ENCODE measurements around the gene NONO. TPM values are rescaled to one million over a fixed set of nuclear protein-coding genes. Genes with fewer than 3 reads are reported as not detected.
"Not testable (repeated sequence)": the region's sequence is repeated elsewhere in the genome, so short reads cannot be mapped to it uniquely, and the experiment has no call there.

Gene NONO
- polyA plus RNA-seq, 1 donor (not counting 4 experiments of a cell fraction or from before 2014, with no cell fraction given) = 352 TPM

DNA sequence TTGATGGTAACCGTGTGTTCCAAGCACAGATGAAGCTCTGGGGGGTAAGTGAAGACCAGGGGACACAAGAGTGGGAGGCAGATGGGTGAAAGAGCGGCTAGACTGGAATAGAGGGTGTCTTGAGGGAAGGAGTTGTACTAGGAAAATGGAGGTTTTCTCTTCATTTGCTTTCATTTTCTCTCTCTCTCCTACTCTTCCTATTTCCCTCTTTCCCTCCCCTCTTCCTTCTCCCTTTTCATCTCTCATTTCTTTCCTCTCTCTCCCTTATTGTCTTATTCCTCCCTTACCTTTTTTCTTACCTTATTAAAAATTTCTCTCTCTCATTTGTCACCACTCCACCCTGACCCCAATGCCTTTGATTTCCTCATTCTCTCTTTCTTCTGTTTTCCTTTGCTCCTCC, 21.1 kb downstream of the NONO start:
- Histone ChIP-seq H3K27ac (ENCODE audit: control insufficient read depth, insufficient read depth, low read length) (no peak overlapping the region), H3K4me1 (ENCODE audit: control insufficient read depth, extremely low read depth, insufficient read depth, low read length) (peaks cover 2% of the 10 kb centered on the region), H3K9ac (ENCODE audit: control insufficient read depth, extremely low read depth, insufficient read depth, low read length) (no peak overlapping the region), H3K79me2 (ENCODE audit: control insufficient read depth, insufficient read depth, low read length) (no peaks in the 10 kb centered on the region), H3K36me3 (ENCODE audit: control insufficient read depth in 2 of 2, extremely low read depth in 1 of 2, insufficient read depth in 2 of 2, low read length in 2 of 2) (no peaks in the 10 kb centered on the region), H3K27me3 (ENCODE audit: control insufficient read depth, extremely low read depth, insufficient read depth, low read length) (no peaks in the 10 kb centered on the region), H3K9me3 (ENCODE audit: control insufficient read depth, low read depth, low read length) (no peaks in the 10 kb centered on the region), H2AFZ (ENCODE audit: control insufficient read depth, low read length) (no peak overlapping the region), H3K9me1 (ENCODE audit: control insufficient read depth, extremely low read depth, insufficient read depth, low read length) (no peaks in the 10 kb centered on the region), H3K4me2 (ENCODE audit: control insufficient read depth, extremely low read depth, insufficient read depth, low read depth, low read length) (no peak overlapping the region), H3K4me3 (ENCODE audit: control insufficient read depth in 2 of 3, extremely low read depth in 1 of 3, insufficient read depth in 2 of 3, low read depth in 1 of 3, low read length in 3 of 3) (no peak overlapping the region), H4K20me1 (ENCODE audit: control insufficient read depth, extremely low read depth, insufficient read depth, low read length) (no peaks in the 10 kb centered on the region)
- no peak for DNase-seq (ENCODE audit: low read depth, low spot score)
- dilution Hi-C loops (cut with MboI; ENCODE audit: extremely low pct_ligation_motif_present, low sequenced_read_pairs) = no loop called here
- no peak for TF ChIP-seq EZH2 (IDR thresholded peaks at IDR 0.05; ENCODE audit: low read length)
- TF ChIP-seq, protein P1, sequence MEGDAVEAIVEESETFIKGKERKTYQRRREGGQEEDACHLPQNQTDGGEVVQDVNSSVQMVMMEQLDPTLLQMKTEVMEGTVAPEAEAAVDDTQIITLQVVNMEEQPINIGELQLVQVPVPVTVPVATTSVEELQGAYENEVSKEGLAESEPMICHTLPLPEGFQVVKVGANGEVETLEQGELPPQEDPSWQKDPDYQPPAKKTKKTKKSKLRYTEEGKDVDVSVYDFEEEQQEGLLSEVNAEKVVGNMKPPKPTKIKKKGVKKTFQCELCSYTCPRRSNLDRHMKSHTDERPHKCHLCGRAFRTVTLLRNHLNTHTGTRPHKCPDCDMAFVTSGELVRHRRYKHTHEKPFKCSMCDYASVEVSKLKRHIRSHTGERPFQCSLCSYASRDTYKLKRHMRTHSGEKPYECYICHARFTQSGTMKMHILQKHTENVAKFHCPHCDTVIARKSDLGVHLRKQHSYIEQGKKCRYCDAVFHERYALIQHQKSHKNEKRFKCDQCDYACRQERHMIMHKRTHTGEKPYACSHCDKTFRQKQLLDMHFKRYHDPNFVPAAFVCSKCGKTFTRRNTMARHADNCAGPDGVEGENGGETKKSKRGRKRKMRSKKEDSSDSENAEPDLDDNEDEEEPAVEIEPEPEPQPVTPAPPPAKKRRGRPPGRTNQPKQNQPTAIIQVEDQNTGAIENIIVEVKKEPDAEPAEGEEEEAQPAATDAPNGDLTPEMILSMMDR (optimal IDR thresholded peaks at IDR 0.05 in 1 of 3, IDR thresholded peaks at IDR 0.05 in 1 of 3, conservative IDR thresholded peaks at IDR 0.05 in 1 of 3; ENCODE audit: extremely low read depth in 1 of 3, insufficient read depth in 2 of 3, low read length in 3 of 3) = no peak
- FAIRE-seq = no peak

DNA sequence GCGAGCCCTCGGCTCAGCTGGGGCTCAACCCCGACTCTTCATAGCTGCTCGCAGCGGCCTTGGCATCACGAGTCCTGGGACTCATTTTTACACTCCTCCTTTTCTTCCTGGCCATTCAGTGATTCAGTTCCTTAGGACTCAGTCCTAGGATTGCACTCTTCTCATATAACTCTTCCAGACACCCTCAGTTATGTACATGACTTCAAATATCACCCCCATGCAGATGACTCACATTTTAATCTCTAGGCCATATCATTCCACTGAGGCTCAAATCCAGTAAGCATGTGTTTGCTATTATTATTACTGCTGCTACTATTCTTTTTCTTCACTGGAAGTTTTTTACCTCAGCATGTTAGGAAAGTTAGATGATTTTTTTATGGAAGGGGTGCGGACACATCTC, 32.5 kb downstream of the NONO start:
- H3K9me3 ChIP-seq (ENCODE audit: control insufficient read depth, low read depth, low read length) = no peaks in the 10 kb centered on the region
- no peaks in the 10 kb centered on the region for H3K79me2 ChIP-seq (ENCODE audit: control insufficient read depth, insufficient read depth, low read length)
- no peak overlapping the region for H3K27ac ChIP-seq (ENCODE audit: control insufficient read depth, insufficient read depth, low read length)
- no peak overlapping the region for H3K4me2 ChIP-seq (ENCODE audit: control insufficient read depth, extremely low read depth, insufficient read depth, low read depth, low read length)
- H3K4me1 ChIP-seq (ENCODE audit: control insufficient read depth, extremely low read depth, insufficient read depth, low read length) = no peaks in the 10 kb centered on the region
- no peak overlapping the region for H3K4me3 ChIP-seq (ENCODE audit: control insufficient read depth in 2 of 3, extremely low read depth in 1 of 3, insufficient read depth in 2 of 3, low read depth in 1 of 3, low read length in 3 of 3)
- H3K9me1 ChIP-seq (ENCODE audit: control insufficient read depth, extremely low read depth, insufficient read depth, low read length) = no peaks in the 10 kb centered on the region
- no peaks in the 10 kb centered on the region for H4K20me1 ChIP-seq (ENCODE audit: control insufficient read depth, extremely low read depth, insufficient read depth, low read length)
- no peak overlapping the region for H3K9ac ChIP-seq (ENCODE audit: control insufficient read depth, extremely low read depth, insufficient read depth, low read length)
- DNase-seq (ENCODE audit: low read depth, low spot score) = no peak
- TF ChIP-seq, protein P1 (optimal IDR thresholded peaks at IDR 0.05 in 1 of 3, IDR thresholded peaks at IDR 0.05 in 1 of 3, conservative IDR thresholded peaks at IDR 0.05 in 1 of 3; ENCODE audit: extremely low read depth in 1 of 3, insufficient read depth in 2 of 3, low read length in 3 of 3) = no peak
- no peak for TF ChIP-seq EZH2 (IDR thresholded peaks at IDR 0.05; ENCODE audit: low read length)
- H2AFZ ChIP-seq (ENCODE audit: control insufficient read depth, low read length) = no peak overlapping the region
- dilution Hi-C loops (cut with MboI; ENCODE audit: extremely low pct_ligation_motif_present, low sequenced_read_pairs) = no loop called here
- FAIRE-seq = no peak
- no peaks in the 10 kb centered on the region for H3K36me3 ChIP-seq (ENCODE audit: control insufficient read depth in 2 of 2, extremely low read depth in 1 of 2, insufficient read depth in 2 of 2, low read length in 2 of 2)
- H3K27me3 ChIP-seq (ENCODE audit: control insufficient read depth, extremely low read depth, insufficient read depth, low read length) = no peaks in the 10 kb centered on the region

DNA sequence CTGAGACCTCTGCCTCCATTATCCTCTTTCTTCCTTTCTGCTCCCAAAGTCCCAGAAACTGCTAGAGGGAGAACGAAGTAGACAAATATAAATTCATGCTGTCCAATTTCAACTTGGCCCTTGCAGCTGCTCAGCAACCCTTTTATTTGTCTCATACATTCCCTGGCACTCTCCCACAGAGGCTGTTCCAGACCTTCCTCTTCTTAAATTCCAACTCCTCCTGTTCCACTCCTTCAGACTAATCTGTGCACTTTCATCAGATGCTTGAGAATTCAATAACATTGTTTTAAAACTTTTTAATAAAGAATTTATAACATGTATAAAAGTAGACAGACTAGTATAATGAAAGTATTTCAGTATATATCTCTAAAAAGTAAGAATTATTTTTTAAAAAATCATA, 33.5 kb downstream of the NONO start:
- H3K27me3 ChIP-seq (ENCODE audit: control insufficient read depth, extremely low read depth, insufficient read depth, low read length); H3K27ac ChIP-seq (ENCODE audit: control insufficient read depth, insufficient read depth, low read length); H3K4me1 ChIP-seq (ENCODE audit: control insufficient read depth, extremely low read depth, insufficient read depth, low read length); H3K9ac ChIP-seq (ENCODE audit: control insufficient read depth, extremely low read depth, insufficient read depth, low read length); DNase-seq (ENCODE audit: low read depth, low spot score); H3K36me3 ChIP-seq (ENCODE audit: control insufficient read depth in 2 of 2, extremely low read depth in 1 of 2, insufficient read depth in 2 of 2, low read length in 2 of 2); H3K9me3 ChIP-seq (ENCODE audit: control insufficient read depth, low read depth, low read length); H3K4me2 ChIP-seq (ENCODE audit: control insufficient read depth, extremely low read depth, insufficient read depth, low read depth, low read length); H3K79me2 ChIP-seq (ENCODE audit: control insufficient read depth, insufficient read depth, low read length); dilution Hi-C loops (cut with MboI; ENCODE audit: extremely low pct_ligation_motif_present, low sequenced_read_pairs); H3K4me3 ChIP-seq (ENCODE audit: control insufficient read depth in 2 of 3, extremely low read depth in 1 of 3, insufficient read depth in 2 of 3, low read depth in 1 of 3, low read length in 3 of 3); H3K9me1 ChIP-seq (ENCODE audit: control insufficient read depth, extremely low read depth, insufficient read depth, low read length); FAIRE-seq; H4K20me1 ChIP-seq (ENCODE audit: control insufficient read depth, extremely low read depth, insufficient read depth, low read length); H2AFZ ChIP-seq (ENCODE audit: control insufficient read depth, low read length): not testable (repeated sequence)

Measured in keratinocyte (primary cell).